ENCODE results near the gene PFN4.
"Not testable (repeated sequence)": the region's sequence is repeated elsewhere in the genome, so short reads cannot be mapped to it uniquely, and the experiment has no call there.

The PFN4 gene, protein sequence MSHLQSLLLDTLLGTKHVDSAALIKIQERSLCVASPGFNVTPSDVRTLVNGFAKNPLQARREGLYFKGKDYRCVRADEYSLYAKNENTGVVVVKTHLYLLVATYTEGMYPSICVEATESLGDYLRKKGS

DNA sequence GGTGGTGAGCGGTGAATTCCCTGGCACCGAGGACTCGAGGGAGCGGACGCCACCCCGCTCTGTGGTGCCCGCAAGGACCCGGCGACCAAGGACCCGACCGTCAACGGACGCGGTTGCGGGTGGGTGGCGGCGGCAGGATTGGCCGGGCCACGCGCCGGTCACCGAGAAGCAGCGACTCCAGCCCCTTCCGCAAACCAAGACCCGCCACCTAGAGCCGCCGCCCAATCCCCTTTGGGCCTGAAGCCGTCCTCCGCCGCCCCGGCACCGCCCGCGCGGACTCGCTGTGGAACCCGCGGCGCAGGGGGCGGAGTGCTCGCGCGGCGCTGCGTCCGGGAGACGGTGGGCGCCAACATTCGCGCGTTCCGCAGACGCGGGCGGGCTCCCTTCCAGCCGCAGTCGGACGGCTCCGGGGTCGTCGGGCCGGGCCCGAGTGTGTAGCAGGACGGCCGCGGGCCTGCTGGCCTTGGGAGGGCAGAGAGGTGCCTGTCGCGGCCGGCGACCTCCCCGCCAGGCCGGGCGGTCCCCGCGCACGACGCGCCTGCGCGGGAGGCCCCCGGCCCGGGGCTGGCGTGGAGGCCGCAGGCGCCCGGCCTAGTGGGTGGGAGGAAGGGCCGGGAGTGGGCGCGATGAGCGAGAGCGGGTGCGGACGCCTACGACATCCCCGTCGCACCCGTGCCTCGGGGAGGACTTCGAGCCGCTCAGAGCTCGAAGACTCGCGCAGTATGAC lies at the start of gene PFN4, which contains the start of gene FAM228B:
PFN4 (minus strand) TSS at position 140 of the 727 bp plus-strand sequence. CDS start 799 bp downstream, outside the sequence.
FAM228B (plus strand) TSS at position 275 of the 727 bp plus-strand sequence. CDS start 893 bp downstream, outside the sequence.
- peak; percentile 39 for DNase-seq

DNA sequence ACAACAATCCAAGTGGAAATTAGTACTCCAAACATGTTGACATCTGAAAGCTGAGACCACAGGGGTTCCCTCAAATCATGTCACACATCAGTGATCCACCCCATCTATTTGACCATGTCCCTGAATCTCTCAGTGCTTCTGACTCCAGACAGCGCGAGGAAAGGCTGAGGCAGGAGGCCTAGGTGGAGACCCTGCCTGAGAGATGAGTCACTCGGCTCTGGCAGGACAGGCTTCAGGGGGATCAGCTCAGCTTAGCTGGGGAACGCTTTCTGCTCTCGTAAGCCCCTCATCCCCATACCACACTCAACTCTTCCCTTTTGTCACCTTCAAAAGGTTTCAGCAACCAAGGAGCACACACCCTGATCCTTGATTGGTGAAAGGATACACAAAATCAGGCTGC lies 45.9 kb upstream of the PFN4 start:
- DNase-seq, result no peak

DNA sequence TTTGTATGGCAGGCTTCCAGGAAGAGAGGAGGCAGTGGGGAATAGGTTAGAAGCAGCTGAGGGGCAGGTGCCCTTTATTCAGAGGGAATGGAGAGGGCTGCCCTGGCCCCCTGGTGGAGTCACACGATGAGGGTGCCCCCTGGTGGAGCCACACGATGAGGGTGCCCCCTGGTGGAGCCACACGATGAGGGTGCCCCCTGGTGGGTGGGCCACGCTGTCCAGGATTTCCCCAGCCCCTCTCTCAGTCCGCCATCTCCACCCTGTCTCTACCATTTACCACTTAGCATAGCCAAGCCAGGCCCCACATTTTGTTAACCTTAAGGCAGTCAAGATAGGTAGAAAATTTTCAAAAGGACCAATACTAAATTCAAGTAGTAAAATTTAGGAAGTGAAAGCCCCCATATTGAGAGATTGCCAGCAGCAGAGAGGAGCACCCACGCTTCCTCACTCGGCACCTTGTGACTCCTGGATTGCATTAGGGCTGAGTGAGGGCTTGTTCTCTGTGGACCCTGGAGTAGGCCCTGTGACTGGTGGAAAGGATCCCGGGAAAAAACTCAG lies 41.4 kb upstream of the PFN4 start:
- no peak for DNase-seq

DNA sequence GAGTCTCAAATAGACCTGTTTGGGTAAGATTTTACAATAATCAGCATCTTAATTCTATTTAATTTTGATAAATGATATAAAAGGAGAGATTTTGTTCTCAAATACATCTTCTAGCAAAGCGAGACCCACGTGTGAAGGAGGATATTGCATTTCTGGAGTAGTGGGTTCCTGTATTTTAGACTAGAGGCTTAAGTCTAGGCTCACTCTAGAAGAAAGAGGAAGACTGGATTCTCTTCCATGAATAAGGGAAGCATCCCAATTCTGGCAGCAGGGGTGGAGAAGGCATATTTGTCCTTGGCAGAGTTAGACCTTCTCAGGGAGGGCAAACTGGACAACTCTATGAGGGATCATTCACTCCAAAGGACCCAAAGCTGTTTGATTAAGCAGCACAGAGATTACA lies 40.5 kb upstream of the PFN4 start:
- no peak for DNase-seq

DNA sequence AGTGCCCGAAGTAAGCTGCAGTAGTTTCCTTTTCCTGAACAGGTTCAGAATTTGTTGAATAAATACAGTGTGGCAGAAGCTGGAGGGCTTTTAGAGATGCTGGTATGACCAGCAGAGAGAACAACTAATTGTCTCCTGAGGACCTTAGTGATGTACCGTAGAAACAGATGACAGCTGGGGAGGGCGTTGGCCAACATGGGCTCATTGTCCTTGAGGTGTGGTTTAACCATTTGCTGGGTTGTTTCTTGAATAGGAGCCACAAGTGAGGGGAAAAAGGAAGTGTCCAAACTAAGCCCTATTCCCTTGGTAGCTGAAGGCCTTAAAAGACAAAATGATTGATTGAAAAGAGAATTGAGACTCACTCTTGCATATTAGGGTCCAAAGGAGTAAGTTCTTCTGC lies 40.1 kb upstream of the PFN4 start:
- DNase-seq, result no peak

DNA sequence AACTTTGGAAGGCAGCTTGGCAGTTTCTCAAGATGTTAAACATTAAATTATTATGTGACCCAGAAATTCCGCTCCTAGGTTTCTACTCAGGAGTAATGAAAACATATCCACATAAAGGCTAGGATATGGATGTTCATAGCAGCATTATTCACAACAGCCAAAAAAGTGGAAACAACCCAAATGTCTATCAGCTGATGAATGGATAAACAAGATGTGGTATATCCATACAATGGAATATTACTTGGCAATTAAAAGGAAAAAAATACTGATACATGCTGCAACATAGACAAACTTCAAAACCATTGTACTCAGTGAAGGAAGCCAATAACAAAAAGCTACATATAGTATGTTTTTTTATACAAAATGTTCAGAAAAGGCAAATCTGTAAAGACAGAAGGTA lies 39.4 kb upstream of the PFN4 start:
- DNase-seq, result no peak

DNA sequence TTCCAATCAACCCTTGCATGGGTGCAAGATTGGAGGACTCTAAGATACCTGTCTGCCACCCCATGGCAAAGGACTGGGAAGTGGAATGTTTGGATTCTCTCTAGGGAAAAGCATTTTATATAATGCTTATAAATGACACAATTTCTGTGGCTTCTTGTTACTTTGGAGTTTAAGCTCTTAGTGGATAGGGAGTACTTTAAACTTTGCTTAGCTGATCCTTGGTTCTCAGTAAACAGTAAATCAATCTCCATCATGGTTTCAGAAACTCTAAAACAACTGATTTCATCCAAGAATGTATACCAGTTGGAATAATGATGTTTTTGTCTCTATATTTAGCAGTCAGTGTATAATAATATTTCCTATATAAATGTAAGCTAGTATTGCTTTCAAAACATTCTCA lies 37.6 kb upstream of the PFN4 start:
- no peak for DNase-seq

DNA sequence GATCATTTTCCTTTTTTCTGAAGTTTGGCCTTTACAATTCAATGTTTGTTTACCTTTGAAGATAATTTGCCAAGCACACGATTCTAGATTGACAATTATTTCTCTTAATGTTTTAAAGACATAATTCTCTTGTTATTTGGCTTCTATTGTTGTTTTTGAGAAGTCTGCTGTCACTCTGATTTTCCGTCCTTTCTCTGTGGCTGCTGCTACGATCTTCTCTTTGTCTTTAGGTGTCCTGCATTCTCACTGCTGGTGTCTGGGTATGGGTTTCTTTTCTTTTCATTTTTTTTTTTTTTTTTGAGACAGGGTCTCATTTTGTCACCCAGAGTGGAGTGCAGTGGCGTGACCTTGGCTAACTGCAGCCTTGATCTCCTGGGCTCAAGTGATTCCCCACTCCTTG lies 36.6 kb upstream of the PFN4 start:
- no peak for DNase-seq

DNA sequence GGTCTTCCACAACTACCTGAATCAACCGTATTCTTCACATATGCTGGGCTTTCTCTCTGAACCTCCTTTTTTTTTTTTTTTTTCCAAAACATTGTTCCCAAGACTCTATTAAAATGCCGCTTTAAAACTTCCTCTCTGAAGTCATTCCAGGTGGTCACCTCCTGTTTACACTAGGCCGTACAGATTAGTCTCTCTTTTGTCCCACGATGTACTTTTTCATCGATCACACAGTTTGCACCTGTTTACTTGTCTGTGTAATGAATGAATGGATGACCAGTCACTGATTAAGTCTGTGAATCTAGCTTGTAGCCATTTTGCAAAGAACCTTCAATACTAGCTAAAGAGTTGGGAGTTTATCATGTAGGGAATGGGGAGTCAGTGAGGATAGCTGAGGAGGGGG lies 35.0 kb upstream of the PFN4 start:
- no peak for DNase-seq

DNA sequence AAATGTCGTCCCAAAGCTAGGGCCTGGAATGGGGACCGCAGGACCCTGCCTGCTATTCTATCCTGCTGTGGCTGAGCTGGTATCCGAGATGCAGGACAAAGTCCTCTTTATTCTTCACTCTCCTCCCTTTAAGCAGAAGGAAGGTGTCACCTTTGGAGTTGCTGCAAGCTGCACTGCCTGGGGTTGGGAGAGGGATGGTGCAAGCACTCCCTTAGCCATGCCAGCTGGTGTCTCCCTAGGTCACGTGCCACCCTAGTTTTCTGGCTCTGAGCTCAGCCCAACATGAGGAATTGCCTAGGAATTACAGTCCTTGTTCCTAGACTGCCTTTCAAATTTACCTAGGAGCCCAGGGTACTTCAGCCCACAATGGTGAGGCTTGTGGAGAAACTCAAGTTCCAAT lies 30.3 kb upstream of the PFN4 start:
- no peak for DNase-seq

DNA sequence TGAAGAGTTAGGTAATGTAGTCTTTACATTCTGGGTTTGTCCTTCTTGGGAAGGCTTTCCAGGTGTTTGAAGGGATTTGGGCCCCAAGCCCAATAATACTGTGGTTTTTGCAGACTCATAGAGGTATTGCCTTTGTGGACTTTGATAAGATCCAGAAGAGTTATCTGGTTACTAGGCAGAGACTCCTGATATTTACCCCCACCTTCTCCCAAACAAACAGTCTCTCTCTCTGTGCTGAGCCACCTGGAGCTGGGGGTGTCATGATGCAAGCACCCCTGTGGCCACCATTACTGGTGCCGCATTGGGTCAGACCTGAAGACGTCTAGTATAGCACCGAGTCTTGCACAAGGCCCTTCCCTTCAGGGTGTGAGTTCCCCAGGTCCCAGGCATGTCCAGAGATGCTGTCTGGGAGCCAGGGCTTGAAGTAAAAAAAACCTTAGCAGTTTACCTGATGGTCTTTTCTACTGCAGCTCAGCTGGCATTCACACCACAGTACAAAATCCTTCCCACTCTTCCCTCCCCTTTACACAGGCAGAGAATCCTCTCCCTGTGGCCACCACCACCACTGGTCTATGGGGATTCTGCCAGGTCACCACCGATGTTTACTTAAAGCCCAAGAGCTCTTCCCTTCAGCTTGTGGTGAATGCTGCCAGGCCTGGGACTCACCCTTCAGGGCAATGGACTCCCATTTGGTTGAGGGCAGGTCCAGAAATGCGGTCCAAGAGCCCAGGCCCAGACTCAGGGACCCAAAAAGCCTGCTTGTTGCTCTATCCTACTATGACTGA lies 29.5 kb upstream of the PFN4 start:
- no peak for DNase-seq

DNA sequence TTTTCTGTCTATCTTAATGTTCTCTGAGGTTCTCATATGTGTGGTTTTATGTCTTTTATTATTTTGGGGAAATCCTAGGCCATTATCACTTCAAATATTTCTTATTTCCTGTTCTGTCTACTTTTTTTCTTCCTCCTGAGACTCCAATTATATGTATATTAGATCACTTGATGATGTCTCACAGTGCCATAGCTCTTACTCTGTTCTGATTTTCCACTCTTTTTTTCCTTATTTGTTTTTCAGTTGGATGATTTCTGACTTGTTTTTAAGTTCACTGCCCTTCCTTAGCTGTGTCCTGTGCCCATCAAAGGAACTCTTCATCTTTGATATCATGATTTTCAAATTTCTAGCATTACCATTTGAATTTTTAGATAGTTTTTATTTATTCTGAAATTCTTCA lies 24.2 kb upstream of the PFN4 start:
- no peak for DNase-seq

DNA sequence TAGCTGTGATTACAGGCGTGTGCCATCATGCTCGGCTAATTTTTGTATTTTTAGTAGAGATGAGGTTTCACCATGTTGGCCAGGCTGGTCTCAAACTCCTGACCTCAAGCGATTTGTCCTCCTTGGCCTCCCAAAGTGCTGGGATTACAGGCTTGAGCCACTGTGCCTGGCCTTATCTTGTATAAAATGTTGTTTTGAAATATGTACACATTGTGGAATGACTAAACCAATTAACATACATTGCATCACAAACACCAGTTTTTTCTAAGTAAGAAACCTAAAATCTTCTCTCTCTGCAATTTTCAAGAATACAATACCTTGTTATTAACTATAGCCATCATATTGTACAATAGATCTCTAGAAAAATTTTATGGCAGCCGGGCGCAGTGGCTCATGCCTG lies 17.2 kb upstream of the PFN4 start:
- DNase-seq, result not testable (repeated sequence)

DNA sequence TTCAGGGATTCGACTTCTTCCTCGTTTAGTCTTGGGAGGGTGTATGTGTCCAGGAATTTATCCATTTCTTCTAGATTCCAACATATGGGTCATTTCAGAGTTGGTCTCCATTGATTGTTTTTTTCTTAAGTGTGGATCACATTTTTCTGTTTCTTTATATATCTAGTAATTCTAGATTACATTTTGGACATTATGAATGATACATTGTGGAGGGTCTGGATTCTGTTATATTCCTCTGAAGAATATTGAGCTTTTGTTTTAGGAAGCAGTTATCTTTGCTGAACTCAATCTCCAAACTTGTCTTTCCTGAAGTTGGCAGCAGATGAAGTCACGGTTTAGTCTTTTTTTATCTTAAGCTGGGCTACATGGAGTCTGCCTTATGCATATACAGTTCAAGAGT lies 9.4 kb upstream of the PFN4 start:
- no peak for DNase-seq

DNA sequence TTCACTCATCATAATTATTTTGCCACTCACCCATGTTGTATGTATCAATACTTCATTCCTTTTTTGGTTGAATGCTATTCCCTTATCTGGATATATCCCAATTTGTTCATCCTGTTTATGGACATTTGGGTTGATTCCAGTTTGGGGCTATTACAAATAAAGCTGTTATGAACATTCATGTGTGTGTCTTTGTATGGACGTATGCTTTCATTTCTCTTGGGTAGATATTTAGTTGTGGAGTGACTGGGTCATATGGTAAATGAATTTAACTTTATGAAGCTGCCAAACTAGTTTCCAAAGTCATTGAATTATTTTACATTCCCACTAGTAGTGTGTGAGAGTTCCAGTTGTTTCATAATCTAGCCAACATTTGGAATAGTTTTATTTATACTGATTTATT lies 2.8 kb upstream of the PFN4 start:
- DNase-seq, result no peak

DNA sequence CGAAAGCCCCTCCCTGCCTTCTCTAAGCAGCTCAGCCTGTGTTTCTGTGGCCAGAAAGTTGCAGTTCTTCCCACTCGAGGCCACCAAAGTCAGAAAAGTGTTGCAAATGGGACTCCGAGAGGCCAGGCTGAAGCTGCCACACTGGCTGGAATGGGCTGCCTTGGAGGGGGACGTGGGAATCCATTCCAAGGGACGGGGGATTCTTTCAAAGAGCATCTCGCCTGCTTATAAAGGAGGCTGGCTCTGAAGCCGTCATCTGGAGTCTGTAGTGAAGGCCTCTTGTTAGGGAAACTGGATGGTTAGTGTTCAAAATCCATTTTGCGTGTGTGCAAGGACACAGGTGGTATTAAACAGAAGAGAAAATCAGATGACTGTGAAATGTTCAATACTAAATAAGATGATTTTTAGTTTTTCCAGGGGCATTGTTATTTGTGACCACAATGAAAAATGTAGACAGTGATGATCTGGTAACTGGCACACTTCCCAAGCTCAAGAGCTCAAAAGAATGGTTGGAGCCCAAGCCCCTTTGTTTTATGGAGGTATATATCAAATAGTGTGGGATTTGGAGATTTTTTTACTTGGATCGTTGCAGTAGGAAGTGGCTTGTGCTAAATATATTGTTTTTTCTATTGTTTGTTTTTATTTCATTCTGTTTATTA lies 917 bp upstream of the PFN4 start:
- DNase-seq, result no peak

DNA sequence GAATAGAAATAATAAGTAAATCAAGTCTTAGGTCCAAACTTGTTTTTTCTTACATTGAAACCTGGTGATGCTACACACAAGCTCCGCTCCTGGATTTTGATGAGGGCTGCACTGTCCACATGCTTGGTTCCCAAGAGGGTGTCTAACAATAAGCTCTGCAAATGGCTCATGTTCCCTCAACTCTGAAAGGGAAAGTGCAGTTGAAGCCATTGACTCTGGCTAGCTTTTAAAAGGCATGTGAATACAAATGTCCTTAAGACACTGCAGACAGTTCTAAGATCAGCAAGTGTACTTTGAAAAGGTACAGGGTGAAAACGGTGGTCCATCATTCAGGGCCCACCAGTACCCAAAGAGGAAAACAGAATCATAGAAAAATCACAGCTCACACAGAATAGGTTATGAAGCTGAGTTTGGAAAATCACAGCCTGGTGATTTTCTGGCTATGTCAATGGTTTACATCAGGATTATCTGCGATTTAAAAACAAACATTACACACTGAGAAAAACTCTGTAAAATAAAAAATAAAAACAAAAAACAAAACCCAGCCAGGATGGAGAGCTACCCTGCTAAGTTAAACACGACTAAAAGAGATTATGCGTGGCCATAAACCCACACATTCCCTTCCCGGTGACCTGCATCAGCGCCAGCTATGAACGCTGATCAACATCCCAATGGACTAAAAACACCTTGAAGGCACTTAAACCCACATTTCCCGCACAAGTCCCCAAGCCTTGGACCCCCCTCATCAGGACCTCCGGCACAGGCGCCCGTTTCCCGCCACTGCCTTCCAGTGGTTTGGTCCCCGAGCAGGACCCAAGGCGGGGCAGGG lies 554 bp downstream of the PFN4 start:
- no peak for DNase-seq

DNA sequence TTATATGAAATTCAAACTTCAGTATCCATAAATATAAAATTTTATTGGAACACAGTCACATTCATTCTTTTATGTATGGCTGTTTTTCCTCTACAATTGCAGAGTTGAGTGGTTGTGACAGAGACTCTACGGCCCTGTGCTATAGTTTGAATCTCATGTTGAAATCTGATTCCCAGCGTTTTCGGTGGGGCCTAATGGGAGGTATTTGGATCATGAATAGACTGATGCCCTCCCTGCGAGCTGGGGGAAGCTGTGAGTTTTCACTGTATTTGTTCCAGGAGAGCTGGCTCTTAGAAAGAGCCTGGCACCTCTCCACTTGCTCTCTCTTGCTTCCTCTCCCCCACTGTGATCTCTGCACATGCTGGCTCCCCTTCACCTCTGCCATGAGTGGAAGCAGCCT lies 1.7 kb downstream of the PFN4 start:
- peak; percentile 9 for DNase-seq

DNA sequence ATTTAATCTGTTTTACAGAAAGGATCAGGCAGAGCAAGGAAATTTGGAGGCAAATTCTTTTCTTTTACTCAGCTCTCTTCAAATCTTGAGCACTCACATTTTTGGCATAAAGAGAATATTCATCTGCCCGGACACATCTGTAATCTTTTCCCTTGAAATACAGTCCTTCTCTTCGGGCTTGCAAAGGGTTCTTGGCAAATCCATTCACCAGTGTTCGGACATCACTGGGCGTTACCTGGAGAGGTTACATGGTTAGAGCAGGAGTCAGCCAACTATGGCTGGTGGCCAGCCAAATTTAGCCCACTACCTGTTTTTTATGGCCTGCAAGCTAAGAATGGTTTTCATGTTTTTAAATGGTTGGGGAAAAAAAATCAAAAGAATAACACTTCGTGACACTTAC lies 2.1 kb downstream of the PFN4 start:
- no peak for DNase-seq

DNA sequence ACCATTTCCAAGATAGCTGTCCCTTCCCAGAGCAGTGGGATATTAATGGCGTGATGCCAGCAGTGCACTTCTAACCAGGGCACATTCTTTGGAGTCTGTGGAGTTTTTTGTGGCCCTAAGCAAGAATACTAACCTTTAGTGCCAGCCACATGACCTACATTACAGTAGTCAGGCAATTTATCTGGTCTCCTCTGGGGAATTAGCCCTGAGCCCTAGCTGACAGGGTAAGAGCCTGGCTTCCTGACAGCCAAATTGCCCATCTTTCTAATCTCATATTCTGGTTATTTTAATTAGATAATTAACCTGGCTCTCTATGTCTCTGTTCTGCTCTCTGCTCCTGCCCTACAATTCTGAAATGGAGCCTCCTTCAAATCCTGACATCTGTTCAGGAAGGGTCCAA lies 5.2 kb downstream of the PFN4 start:
- DNase-seq, result no peak

DNA sequence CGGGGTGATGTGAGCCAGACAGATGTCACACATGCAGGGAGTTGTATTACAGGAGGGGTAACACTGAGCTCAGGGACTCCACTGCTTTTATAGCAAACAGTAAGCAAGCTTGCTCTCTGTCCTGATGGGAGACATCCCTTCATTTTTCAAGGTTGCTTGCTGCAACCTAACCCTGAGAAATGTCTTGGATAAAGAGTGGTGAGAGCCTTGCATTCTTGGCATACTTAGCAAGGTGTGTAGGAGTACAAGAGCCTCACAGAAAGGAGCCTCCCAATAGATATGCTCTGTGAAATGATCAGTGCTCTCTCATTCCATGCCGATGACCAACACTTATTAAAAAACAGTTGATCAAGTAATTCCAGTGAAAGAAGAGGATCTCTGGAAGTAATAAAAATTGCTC lies 8.1 kb downstream of the PFN4 start:
- DNase-seq, result no peak

DNA sequence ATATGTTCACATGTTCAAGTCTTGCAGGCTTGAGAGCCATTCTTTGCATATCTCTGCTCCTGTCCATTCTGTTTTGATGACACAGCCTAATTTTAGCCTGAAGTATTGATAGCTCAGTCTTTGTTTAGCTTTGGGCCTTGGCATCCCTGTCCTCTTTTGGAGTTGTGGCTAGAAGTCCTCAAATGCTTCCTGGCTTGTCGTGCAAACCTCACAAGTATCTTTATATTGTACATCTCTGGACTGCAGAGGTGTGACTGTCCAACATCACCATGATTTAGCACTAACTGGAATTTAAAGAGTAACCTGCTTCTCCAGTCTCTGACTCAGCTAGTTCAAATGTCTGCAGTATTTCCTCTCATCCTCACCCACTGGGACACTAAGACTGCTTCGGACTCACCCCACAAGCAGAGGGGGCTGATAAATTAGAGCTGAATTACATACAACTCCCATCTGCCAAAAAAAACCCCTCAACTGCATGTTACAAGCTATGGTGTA lies 11.7 kb downstream of the PFN4 start:
- no peak for DNase-seq

All from NCI-H2081 treated with DMSO at 0.1 percent for 48 hours (cell line).